Measurements from ENCODE around the gene AQP1.

The AQP1 gene

DNA sequence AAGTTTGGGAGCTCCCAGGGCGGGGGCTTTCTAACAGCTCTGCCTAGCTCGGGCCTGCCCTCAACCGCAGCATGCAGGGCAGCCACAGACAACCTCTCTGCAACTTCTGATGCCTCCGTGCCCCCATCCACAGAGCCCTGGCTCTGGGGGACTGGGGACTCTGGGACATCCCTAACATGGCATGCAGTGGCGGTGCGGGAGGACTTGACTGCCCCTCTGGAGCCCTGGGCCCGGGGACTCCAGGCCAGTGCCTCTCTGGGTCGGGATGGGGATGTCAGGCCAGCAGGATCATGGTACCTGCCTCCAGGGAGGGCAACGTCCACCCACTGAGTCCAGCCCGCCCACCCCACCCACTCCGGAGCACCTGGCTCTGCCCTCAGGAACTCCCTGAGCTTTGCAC is 520 bp upstream of the AQP1 start:
- H3K36me3 ChIP-seq = no peaks in the 10 kb centered on the region
- no peaks in the 10 kb centered on the region for H3K27me3 ChIP-seq
- peak overlapping the region; percentile 56 to 59 for H3K4me3 ChIP-seq
- peaks cover 0 to 100% (median 93%) of the 10 kb centered on the region in 4 donors for H3K4me1 ChIP-seq
- intact Hi-C loops (cut with DNase I; ENCODE audit: low total_unique reads) = no loop called here
- no peak for DNase-seq
- H3K27ac ChIP-seq = peak overlapping the region; percentile 87 to 92
- no peak for TF ChIP-seq CTCF (IDR thresholded peaks at IDR 0.05)
- H3K9me3 ChIP-seq = no peaks in the 10 kb centered on the region

- peaks cover 0 to 100% (median 92%) of the 10 kb centered on the region in 4 donors for H3K4me1 ChIP-seq
- intact Hi-C loops (cut with DNase I; ENCODE audit: low total_unique reads) = no loop called here
- TF ChIP-seq CTCF (IDR thresholded peaks at IDR 0.05) = no peak
- peak in 1 of 2 donors; percentile 80 for DNase-seq
- H3K27me3 ChIP-seq = no peaks in the 10 kb centered on the region
- H3K9me3 ChIP-seq = no peaks in the 10 kb centered on the region
- peak overlapping the region; percentile 87 to 92 for H3K27ac ChIP-seq
- H3K4me3 ChIP-seq = peak overlapping the region; percentile 56 to 59
- H3K36me3 ChIP-seq = no peaks in the 10 kb centered on the region
These were observed 523 bp downstream of the AQP1 start for GRCh38 chr7:30912021-30912730.

DNA sequence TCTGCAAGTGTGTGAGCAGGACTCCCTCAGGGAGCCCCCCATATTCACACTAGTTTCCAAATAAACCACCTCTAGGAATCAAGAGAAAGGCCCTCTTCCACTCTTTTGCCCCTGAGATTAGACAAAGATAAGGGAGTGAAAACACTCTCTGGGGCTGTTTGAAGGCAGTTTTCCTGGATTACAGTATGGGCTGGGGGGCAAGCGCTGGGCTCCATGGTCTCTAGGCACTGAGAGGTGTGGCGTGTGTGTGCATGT is 1.0 kb downstream of the AQP1 start:
- Histone ChIP-seq H3K4me1 (peaks cover 0 to 100% (median 92%) of the 10 kb centered on the region in 4 donors), H3K36me3 (no peaks in the 10 kb centered on the region), H3K4me3 (peak overlapping the region; percentile 56 to 59), H3K27me3 (no peaks in the 10 kb centered on the region), H3K9me3 (no peaks in the 10 kb centered on the region), H3K27ac (peak overlapping the region; percentile 87 to 92)
- no peak for TF ChIP-seq CTCF (IDR thresholded peaks at IDR 0.05)
- no peak for DNase-seq
- intact Hi-C loops (cut with DNase I; ENCODE audit: low total_unique reads) = no loop called here

DNA sequence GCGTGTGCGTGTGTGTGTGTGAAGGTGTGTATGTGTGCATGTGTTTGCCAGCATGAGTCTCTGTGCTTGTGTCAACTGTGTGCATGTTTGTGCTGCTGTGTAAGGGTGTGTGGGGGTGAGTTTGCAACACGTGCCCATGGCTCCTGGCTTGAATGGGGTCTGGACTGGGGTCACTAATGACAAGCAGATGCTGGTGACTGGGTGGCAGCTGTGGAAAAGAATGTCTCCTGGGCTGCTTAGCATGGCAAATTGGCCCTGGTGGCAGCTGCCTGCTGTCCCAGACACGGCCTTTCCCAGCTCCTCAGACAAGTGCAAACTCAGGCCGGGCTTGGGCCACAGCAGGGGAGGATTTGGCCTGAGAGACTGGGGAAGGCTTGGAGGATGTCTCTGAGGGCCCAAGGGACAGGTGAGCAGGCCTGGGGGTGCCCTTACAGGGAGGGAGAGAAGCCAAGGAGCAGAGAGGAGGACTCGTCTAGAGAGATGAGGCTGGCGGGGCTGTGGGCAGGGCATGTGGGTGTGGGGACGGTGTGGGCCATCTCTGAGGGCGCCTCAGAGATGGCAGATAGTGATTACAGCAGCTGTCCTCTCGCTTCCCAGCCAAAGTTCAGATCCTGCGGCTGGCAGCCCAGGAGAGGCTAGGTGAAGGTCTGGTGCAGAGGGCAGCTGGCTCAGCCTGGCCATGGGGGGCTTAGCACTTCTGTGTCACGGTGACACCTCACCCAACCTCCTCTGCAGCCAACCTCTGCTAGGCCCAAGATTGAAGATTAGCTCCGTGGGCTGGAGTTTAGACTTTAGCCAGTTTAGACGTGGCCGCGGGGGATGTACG is 1.5 kb downstream of the AQP1 start:
- Histone ChIP-seq H3K36me3 (no peaks in the 10 kb centered on the region), H3K4me1 (peaks cover 0 to 100% (median 90%) of the 10 kb centered on the region in 4 donors), H3K9me3 (no peaks in the 10 kb centered on the region), H3K4me3 (peak overlapping the region; percentile 56 to 59), H3K27ac (peak overlapping the region; percentile 87 to 92), H3K27me3 (no peaks in the 10 kb centered on the region)
- no peak for DNase-seq
- intact Hi-C loops (cut with DNase I; ENCODE audit: low total_unique reads) = no loop called here
- TF ChIP-seq CTCF (IDR thresholded peaks at IDR 0.05) = no peak

DNA sequence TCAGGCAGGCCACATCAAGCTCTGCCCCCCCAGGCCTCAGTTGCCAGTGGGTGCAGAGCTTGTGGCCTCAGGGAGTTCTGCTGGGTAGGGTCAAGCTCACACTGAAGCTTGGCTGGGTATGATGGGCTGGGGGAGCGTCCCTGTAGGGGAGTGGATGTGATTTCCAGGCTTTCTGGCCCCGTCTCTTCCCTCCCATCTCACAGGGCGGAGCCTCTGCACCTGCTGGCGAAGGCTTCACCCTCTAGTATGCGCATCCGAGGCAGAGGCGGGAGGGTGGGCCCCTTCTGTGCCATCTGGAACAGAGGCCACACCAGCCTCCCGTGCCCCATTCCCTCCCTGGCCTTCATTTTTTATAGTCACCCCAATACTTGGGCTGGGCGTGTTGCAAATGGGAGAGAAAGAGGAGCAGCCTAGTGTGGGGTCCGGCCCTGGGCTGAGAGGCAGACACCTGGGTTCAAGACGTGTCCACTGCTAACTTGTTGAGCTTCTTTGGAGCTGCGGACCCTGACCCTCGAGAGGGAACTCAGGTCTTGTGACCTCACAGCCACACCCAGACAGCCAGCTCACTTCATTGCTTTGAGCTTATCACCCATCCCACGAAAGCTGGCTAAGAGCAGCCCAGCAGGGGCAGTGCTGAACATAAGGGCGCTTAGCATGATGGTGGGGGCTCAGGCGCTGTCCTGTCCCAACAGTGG is 2.3 kb downstream of the AQP1 start:
- DNase-seq = no peak
- intact Hi-C loops (cut with DNase I; ENCODE audit: low total_unique reads) = no loop called here
- Histone ChIP-seq H3K36me3 (no peaks in the 10 kb centered on the region), H3K4me3 (peak overlapping the region; percentile 56 to 59), H3K9me3 (no peaks in the 10 kb centered on the region), H3K27me3 (no peaks in the 10 kb centered on the region), H3K27ac (peak overlapping the region; percentile 87 to 92), H3K4me1 (peaks cover 0 to 100% (median 90%) of the 10 kb centered on the region in 4 donors)
- TF ChIP-seq CTCF (IDR thresholded peaks at IDR 0.05) = no peak
